GM12872 (cell line): ENCODE results near the gene LEMD2.

Source experiments
- TF ChIP-seq, protein P1 (sequence below): IDR thresholded peaks from 3 replicates; pipeline ENCODE4 v1.5.1; 2011; ENCODE audit warnings: low read depth, mild to moderate bottlenecking, low read length, moderate library complexity; ENCODE audit not compliant: insufficient read depth

Gene LEMD2

DNA sequence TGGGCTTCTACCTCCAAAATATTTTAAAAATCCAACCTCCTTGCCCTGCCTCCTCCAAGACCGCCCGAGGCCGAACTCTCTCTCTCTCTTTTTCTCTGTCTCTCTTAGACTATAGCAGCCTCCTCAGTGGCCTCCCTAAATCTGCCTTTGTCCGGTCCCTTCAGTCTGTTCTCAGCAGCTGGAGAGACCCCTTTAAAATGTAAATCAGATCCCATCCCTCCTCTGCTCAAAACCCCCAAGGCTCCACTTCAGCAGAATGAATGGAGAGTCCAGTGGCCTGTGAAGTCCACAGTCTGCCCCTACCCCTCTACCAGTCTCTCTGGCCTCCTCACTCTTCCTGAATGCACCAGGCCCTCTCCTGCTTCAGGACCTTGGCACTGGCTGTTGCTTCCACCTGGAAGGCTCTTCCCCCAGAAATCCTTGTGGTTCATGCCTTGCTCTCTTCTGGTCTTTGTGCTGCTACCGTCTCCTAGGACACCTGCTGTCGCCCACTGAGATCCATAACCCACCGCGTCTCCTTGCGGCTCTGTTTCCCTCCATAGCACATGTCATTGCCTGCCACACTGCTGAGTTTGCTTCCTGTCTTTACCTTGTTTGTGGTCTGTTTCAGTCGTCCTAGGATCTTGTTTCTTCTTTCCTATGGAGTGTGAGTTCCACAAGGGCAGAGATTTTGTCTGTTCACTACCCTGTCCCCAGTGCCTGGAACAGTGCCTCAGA, 8.9 kb upstream of the LEMD2 start:
- TF ChIP-seq, protein P1, sequence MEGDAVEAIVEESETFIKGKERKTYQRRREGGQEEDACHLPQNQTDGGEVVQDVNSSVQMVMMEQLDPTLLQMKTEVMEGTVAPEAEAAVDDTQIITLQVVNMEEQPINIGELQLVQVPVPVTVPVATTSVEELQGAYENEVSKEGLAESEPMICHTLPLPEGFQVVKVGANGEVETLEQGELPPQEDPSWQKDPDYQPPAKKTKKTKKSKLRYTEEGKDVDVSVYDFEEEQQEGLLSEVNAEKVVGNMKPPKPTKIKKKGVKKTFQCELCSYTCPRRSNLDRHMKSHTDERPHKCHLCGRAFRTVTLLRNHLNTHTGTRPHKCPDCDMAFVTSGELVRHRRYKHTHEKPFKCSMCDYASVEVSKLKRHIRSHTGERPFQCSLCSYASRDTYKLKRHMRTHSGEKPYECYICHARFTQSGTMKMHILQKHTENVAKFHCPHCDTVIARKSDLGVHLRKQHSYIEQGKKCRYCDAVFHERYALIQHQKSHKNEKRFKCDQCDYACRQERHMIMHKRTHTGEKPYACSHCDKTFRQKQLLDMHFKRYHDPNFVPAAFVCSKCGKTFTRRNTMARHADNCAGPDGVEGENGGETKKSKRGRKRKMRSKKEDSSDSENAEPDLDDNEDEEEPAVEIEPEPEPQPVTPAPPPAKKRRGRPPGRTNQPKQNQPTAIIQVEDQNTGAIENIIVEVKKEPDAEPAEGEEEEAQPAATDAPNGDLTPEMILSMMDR = no peak

DNA sequence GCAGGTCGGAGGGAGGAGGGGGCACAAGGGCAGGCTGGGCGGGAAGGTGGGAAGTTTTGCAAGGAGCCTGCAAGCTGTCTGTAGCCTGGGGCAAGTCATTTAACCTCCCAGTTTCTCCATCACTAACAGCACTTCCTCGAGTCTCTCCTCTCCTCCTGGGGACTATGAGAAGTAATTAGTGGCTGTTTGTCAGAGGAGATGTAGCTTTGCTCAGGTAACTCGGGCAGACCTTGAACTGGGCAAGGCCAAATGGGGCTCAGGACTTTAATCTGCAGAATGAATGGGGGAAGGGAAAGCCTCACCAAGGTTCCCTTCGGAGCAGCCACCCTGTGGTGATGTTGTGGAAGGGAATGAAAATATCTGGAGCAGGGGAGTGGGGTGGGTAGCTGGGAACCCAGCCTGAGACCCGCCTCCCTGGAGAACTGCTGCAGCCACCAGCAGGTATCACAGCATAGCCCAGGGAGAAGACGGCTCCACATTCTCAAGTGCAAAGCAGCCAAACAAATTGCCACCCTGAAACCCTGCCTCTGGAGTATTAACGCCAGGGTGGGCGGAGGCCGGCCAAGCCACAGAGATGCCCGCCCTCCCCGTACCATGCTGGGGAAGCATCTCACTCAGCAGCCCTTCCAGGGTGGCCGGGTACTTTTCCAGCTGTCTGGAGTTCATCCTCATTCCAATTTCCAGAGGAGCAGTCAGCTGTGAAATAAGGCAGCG, 6.1 kb upstream of the LEMD2 start:
- TF ChIP-seq, protein P1 = no peak

DNA sequence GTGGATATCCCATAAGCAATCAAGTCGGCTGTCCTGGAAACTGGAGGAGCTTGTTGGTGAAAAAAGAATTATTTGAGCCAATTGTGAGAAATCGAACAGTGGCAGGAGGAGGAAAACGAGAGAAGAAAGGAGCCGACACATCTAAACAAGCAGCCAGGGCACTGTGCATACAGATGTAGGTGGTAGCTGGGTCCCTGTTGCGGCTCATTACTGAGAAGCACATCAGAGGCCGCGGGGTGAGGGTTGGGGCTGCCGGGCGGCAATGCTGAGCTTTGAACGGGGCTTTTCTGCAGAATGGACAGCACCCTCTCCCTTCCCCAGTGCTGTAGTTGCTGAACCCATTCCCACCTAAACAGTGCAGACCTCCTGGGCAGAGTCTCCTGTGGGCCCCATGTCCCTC, 4.1 kb upstream of the LEMD2 start:
- TF ChIP-seq, protein P1 = no peak

DNA sequence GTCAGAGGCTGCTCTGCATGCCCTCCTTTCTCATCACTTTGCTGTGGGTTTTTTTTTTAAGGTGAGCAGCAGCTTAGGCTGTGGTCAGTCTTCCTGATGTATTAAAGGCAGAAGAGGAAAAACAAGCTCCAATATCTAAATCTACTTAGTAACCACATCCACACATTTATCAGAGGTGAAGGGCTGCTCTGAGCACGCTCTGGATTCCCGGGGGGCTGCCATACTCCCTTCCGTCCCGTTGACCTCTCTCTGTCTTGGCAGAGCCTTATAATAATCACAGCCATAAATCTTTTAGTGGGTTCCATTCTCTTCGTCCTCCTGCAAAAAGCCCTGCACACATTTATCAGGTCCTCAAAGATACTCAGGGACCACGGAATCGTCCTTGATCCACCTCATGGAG, 2.7 kb upstream of the LEMD2 start:
- TF ChIP-seq, protein P1 = no peak

DNA sequence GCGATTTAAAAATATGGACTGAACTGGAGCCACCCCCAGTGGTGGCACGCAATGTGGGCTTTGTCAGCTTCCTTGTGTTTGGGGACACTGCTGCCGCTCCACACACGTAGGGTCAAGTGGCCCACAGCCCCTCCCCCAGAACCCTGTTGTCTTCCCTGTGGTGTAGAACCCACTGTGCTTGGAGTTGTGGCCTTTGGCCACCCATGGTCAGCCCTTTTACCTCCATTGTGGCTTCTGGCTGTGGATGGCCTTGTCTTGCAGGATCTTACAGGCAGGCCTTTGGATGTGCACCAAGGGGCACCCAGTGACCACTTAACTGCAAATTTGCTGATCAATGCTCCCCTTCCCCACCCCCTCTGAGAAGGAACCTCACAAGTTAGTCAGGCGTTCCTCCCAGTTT, 2.0 kb upstream of the LEMD2 start:
- TF ChIP-seq, protein P1 = no peak

DNA sequence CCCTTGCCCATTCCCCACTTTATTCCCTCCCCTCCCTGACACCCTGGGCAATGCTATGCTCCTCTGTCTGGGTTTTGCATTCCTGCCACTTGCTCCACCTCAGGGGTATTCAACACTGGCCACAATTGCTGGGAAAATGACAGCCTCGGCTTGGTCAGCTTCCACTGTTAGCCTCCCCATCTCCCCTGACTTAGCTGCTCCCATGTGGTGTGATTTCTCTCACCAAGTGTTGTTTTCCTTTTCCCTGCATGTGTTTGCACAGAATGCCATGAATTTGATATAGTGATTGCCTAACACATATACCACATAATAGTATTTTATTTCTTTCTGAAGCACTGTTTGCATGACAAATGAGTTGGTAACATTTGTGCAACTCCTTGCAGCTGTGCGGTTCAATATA, 1.4 kb upstream of the LEMD2 start:
- TF ChIP-seq, protein P1 = no peak

DNA sequence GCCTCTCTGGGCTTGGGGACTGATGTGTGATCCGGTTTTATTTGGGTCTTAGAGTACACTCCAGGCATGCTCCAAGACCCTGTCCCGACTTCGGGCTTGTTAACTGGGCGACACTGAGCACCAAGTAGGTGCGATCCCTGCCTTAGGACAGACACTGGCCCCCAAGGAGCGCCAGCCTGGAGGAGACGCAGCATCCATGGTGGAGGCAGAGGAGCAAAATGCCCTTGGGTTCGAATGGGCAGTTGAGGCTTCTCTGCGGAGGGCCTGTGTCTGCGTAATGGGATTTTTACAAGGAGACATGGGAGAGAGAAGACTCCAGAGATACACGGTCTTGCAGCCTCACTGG, 593 bp upstream of the LEMD2 start:
- TF ChIP-seq, protein P1 = no peak
